ENCODE measurements around the gene RBM4B.

RBM4B gene

DNA sequence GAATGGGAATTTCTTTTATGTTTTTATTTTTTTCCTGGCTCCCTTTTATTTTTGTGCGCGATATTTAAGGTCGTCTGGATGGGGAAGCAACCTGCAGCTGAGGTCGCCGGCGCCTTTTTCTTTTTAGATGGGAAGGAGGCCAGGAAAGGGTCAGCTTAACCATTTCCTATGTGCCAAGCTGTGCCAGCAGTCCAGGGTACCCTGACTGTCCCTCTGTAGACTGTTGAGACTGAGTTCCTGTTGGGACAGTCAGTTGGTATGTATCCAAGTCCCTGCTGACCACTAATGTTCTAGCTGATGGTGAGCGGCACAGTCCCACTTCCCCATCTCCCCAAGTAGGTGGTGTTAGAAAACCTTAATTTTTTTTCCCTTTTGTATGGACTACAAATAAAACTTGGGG, 50.8 kb downstream of the RBM4B start:
- ATAC-seq: no peak

DNA sequence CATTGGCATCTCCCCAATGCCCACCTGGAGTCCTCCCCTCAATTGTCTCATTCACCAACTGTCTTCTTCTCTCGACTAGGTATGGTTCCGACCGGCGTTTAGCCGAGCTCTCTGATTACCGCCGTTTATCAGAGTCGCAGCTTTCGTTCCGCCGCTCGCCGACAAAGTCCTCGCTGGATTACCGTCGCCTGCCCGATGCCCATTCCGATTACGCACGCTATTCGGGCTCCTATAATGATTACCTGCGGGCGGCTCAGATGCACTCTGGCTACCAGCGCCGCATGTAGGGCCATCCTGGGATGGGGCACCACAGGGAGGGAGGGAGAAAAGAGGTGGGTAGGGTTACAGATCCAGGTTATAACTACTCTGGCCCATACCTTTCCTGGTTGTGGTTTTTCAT, 51.3 kb downstream of the RBM4B start:
- TF ChIP-seq BACH2 (CRISPR knock-in tag; IDR thresholded peaks at IDR 0.05; ENCODE audit: borderline replicate concordance) (no peak), ESRRG (CRISPR knock-in tag; IDR thresholded peaks at IDR 0.05) (no peak), CSDC2 (CRISPR knock-in tag; IDR thresholded peaks at IDR 0.05) (no peak), OSR1 (CRISPR knock-in tag; IDR thresholded peaks at IDR 0.05) (no peak), SNAI2 (CRISPR knock-in tag; IDR thresholded peaks at IDR 0.05) (no peak), ZFP30 (CRISPR knock-in tag; IDR thresholded peaks at IDR 0.05) (no peak)
- TF ChIP-seq, protein P1, sequence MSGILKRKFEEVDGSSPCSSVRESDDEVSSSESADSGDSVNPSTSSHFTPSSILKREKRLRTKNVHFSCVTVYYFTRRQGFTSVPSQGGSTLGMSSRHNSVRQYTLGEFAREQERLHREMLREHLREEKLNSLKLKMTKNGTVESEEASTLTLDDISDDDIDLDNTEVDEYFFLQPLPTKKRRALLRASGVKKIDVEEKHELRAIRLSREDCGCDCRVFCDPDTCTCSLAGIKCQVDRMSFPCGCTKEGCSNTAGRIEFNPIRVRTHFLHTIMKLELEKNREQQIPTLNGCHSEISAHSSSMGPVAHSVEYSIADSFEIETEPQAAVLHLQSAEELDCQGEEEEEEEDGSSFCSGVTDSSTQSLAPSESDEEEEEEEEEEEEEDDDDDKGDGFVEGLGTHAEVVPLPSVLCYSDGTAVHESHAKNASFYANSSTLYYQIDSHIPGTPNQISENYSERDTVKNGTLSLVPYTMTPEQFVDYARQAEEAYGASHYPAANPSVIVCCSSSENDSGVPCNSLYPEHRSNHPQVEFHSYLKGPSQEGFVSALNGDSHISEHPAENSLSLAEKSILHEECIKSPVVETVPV (CRISPR knock-in tag; IDR thresholded peaks at IDR 0.05): no peak
- ATAC-seq: no peak

More for the DNA sequence above, 50.8 kb downstream of the RBM4B start:
- TF ChIP-seq ZNF70 (CRISPR knock-in tag; IDR thresholded peaks at IDR 0.05) (no peak), GLIS3 (CRISPR knock-in tag; IDR thresholded peaks at IDR 0.05) (no peak), ISL1 (CRISPR knock-in tag; IDR thresholded peaks at IDR 0.05) (no peak), RARB (CRISPR knock-in tag; IDR thresholded peaks at IDR 0.05) (no peak), TCF4 (CRISPR knock-in tag; IDR thresholded peaks at IDR 0.05; ENCODE audit: borderline replicate concordance) (no peak), ESRRG (CRISPR knock-in tag; IDR thresholded peaks at IDR 0.05) (no peak), ZNF565 (CRISPR knock-in tag; conservative IDR thresholded peaks at IDR 0.05; ENCODE audit: low read depth) (no peak), BACH2 (CRISPR knock-in tag; IDR thresholded peaks at IDR 0.05; ENCODE audit: borderline replicate concordance) (no peak), ZFP30 (CRISPR knock-in tag; IDR thresholded peaks at IDR 0.05) (no peak), OSR1 (CRISPR knock-in tag; IDR thresholded peaks at IDR 0.05) (no peak), TOX (CRISPR knock-in tag; IDR thresholded peaks at IDR 0.05; ENCODE audit: borderline replicate concordance) (no peak)
- TF ChIP-seq, protein P2, sequence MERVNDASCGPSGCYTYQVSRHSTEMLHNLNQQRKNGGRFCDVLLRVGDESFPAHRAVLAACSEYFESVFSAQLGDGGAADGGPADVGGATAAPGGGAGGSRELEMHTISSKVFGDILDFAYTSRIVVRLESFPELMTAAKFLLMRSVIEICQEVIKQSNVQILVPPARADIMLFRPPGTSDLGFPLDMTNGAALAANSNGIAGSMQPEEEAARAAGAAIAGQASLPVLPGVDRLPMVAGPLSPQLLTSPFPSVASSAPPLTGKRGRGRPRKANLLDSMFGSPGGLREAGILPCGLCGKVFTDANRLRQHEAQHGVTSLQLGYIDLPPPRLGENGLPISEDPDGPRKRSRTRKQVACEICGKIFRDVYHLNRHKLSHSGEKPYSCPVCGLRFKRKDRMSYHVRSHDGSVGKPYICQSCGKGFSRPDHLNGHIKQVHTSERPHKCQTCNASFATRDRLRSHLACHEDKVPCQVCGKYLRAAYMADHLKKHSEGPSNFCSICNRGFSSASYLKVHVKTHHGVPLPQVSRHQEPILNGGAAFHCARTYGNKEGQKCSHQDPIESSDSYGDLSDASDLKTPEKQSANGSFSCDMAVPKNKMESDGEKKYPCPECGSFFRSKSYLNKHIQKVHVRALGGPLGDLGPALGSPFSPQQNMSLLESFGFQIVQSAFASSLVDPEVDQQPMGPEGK (CRISPR knock-in tag; IDR thresholded peaks at IDR 0.05; ENCODE audit: borderline replicate concordance): no peak
- TF ChIP-seq, protein P3, sequence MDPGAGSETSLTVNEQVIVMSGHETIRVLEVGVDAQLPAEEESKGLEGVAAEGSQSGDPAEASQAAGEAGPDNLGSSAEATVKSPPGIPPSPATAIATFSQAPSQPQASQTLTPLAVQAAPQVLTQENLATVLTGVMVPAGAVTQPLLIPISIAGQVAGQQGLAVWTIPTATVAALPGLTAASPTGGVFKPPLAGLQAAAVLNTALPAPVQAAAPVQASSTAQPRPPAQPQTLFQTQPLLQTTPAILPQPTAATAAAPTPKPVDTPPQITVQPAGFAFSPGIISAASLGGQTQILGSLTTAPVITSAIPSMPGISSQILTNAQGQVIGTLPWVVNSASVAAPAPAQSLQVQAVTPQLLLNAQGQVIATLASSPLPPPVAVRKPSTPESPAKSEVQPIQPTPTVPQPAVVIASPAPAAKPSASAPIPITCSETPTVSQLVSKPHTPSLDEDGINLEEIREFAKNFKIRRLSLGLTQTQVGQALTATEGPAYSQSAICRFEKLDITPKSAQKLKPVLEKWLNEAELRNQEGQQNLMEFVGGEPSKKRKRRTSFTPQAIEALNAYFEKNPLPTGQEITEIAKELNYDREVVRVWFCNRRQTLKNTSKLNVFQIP (CRISPR knock-in tag; IDR thresholded peaks at IDR 0.05; ENCODE audit: borderline replicate concordance, low read depth): no peak

DNA sequence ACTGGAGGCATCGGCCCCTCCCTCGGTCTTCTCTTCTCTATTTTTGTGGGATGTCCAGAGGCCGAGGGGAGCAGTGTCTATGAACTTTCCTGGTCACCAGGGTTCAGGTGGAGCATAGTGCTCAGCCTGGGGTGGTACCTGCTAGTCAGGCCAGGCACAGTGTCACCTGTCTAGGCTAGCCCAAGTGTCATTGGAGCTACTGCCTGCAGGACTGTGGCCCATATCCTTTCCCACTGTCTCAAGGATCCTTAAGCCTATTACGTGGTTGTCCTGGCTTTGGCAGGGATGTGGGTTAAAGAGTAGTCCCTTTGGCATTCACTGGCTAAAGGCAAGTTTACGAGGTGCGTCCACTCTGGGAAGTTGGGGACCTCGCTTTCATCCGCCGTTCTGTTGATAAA, 51.9 kb downstream of the RBM4B start:
- ATAC-seq: no peak
- TF ChIP-seq ARNTL (CRISPR knock-in tag; IDR thresholded peaks at IDR 0.05; ENCODE audit: borderline replicate concordance, low read depth): no peak
- TF ChIP-seq, protein P3 (CRISPR knock-in tag; IDR thresholded peaks at IDR 0.05; ENCODE audit: borderline replicate concordance, low read depth): no peak
- TF ChIP-seq ZC3H10 (CRISPR knock-in tag; IDR thresholded peaks at IDR 0.05): no peak
- TF ChIP-seq ZFP30 (CRISPR knock-in tag; IDR thresholded peaks at IDR 0.05): no peak
- TF ChIP-seq, protein P1 (CRISPR knock-in tag; IDR thresholded peaks at IDR 0.05): no peak
- no peak for TF ChIP-seq CSDC2 (CRISPR knock-in tag; IDR thresholded peaks at IDR 0.05)
- TF ChIP-seq, protein P4, sequence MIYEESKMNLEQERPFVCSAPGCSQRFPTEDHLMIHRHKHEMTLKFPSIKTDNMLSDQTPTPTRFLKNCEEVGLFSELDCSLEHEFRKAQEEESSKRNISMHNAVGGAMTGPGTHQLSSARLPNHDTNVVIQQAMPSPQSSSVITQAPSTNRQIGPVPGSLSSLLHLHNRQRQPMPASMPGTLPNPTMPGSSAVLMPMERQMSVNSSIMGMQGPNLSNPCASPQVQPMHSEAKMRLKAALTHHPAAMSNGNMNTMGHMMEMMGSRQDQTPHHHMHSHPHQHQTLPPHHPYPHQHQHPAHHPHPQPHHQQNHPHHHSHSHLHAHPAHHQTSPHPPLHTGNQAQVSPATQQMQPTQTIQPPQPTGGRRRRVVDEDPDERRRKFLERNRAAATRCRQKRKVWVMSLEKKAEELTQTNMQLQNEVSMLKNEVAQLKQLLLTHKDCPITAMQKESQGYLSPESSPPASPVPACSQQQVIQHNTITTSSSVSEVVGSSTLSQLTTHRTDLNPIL (CRISPR knock-in tag; IDR thresholded peaks at IDR 0.05; ENCODE audit: low read depth): no peak
- TF ChIP-seq, protein P2 (CRISPR knock-in tag; IDR thresholded peaks at IDR 0.05; ENCODE audit: borderline replicate concordance): no peak
- no peak for TF ChIP-seq BACH2 (CRISPR knock-in tag; IDR thresholded peaks at IDR 0.05; ENCODE audit: borderline replicate concordance)
- no peak for TF ChIP-seq ZFP3 (CRISPR knock-in tag; IDR thresholded peaks at IDR 0.05)
- TF ChIP-seq, protein P5, sequence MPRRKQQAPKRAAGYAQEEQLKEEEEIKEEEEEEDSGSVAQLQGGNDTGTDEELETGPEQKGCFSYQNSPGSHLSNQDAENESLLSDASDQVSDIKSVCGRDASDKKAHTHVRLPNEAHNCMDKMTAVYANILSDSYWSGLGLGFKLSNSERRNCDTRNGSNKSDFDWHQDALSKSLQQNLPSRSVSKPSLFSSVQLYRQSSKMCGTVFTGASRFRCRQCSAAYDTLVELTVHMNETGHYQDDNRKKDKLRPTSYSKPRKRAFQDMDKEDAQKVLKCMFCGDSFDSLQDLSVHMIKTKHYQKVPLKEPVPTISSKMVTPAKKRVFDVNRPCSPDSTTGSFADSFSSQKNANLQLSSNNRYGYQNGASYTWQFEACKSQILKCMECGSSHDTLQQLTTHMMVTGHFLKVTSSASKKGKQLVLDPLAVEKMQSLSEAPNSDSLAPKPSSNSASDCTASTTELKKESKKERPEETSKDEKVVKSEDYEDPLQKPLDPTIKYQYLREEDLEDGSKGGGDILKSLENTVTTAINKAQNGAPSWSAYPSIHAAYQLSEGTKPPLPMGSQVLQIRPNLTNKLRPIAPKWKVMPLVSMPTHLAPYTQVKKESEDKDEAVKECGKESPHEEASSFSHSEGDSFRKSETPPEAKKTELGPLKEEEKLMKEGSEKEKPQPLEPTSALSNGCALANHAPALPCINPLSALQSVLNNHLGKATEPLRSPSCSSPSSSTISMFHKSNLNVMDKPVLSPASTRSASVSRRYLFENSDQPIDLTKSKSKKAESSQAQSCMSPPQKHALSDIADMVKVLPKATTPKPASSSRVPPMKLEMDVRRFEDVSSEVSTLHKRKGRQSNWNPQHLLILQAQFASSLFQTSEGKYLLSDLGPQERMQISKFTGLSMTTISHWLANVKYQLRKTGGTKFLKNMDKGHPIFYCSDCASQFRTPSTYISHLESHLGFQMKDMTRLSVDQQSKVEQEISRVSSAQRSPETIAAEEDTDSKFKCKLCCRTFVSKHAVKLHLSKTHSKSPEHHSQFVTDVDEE (CRISPR knock-in tag; IDR thresholded peaks at IDR 0.05): no peak

Measured in SK-N-SH treated with all-trans-retinoic acid at 6 μM for 48 hours (cell line).